KMS-11 (cell line): ENCODE data around the gene SRBD1.

ENCODE experiments used
- H2AFZ ChIP-seq: fragments of 200-600 bp; sonication (generic); 2 replicates; pipeline ENCODE4 v1.6.1; 2016; ENCODE audit warnings: antibody characterized with exemption, mixed run types, low read depth
- H3K27ac ChIP-seq: fragments of 200-600 bp; sonication (generic); 2 replicates; pipeline ENCODE4 v1.6.1; 2016; ENCODE audit warnings: mild to moderate bottlenecking, mixed run types
- H3K27me3 ChIP-seq: fragments of 200-600 bp; sonication (generic); 2 replicates; pipeline ENCODE4 v1.6.1; 2017; ENCODE audit warnings: mild to moderate bottlenecking, low read depth, mixed run types, moderate library complexity; ENCODE audit not compliant: insufficient read depth
- H3K36me3 ChIP-seq: fragments of 200-600 bp; sonication (generic); 2 replicates; pipeline ENCODE4 v1.6.1; 2017; ENCODE audit warnings: mild to moderate bottlenecking, mixed run types; ENCODE audit not compliant: insufficient read depth
- H3K4me1 ChIP-seq: fragments of 200-600 bp; sonication (generic); 2 replicates; pipeline ENCODE4 v1.6.1; 2016; ENCODE audit warnings: mild to moderate bottlenecking, low read depth, mixed run types; ENCODE audit not compliant: poor library complexity, severe bottlenecking
- H3K4me2 ChIP-seq: fragments of 200-600 bp; sonication (generic); 2 replicates; pipeline ENCODE4 v1.7.0; 2016; ENCODE audit warnings: mild to moderate bottlenecking, mixed run types
- H3K4me3 ChIP-seq: fragments of 200-600 bp; sonication (generic); IDR thresholded peaks from 2 replicates; pipeline ENCODE4 v1.6.1; 2017; ENCODE audit warnings: low read depth, low read length, mixed read lengths; ENCODE audit not compliant: insufficient read depth
- H3K79me2 ChIP-seq: fragments of 200-600 bp; sonication (generic); 2 replicates; pipeline ENCODE4 v1.6.1; 2016; ENCODE audit warnings: low read depth, mixed run types; ENCODE audit not compliant: insufficient read depth
- H3K9ac ChIP-seq: fragments of 200-600 bp; sonication (generic); 2 replicates; pipeline ENCODE4 v1.6.1; 2016; ENCODE audit warnings: mild to moderate bottlenecking, mixed run types
- H4K20me1 ChIP-seq: fragments of 200-600 bp; sonication (generic); 2 replicates; pipeline ENCODE4 v1.6.1; 2016; ENCODE audit warnings: mild to moderate bottlenecking, mixed run types; ENCODE audit not compliant: insufficient read depth
- TF ChIP-seq, protein P1 (sequence below): fragments of 200-600 bp; sonication (generic); conservative IDR thresholded peaks from 2 replicates; pipeline ENCODE4 v1.6.1; 2017; ENCODE audit warnings: low read depth, mild to moderate bottlenecking, antibody characterized with exemption, low read length, moderate library complexity, mixed read lengths

Gene SRBD1

DNA sequence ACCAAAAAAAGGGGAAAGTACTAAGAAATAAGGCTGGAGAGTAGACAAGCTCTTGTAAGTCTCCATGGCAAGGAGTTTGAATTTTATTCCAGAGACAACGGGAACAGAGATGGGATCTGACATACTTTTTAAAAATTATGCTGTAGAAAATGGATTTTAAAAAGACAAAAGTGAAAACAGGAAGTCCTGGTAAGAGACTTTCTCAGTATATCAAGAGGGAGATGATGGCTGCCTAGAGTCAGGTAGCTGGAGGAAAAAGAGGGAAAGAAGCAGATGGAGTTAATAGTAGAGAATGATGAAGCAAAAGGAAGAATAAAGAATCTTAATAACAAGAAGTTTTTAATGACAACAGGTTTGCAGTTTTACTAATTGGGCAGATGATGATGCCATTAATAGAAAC is 168.1 kb downstream of the SRBD1 start:
- Histone ChIP-seq H3K4me3 (no peak overlapping the region), H3K4me2 (peak overlapping the region; percentile 67), H4K20me1 (no peaks in the 10 kb centered on the region), H3K4me1 (peaks cover 73% of the 10 kb centered on the region), H3K79me2 (no peaks in the 10 kb centered on the region), H3K36me3 (no peaks in the 10 kb centered on the region), H3K27me3 (no peaks in the 10 kb centered on the region), H3K27ac (peak overlapping the region; percentile 82; the same call in 1 of the 2 replicates), H3K9ac (no peak overlapping the region), H2AFZ (no peak overlapping the region)
- TF ChIP-seq, protein P1, sequence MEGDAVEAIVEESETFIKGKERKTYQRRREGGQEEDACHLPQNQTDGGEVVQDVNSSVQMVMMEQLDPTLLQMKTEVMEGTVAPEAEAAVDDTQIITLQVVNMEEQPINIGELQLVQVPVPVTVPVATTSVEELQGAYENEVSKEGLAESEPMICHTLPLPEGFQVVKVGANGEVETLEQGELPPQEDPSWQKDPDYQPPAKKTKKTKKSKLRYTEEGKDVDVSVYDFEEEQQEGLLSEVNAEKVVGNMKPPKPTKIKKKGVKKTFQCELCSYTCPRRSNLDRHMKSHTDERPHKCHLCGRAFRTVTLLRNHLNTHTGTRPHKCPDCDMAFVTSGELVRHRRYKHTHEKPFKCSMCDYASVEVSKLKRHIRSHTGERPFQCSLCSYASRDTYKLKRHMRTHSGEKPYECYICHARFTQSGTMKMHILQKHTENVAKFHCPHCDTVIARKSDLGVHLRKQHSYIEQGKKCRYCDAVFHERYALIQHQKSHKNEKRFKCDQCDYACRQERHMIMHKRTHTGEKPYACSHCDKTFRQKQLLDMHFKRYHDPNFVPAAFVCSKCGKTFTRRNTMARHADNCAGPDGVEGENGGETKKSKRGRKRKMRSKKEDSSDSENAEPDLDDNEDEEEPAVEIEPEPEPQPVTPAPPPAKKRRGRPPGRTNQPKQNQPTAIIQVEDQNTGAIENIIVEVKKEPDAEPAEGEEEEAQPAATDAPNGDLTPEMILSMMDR = no peak

DNA sequence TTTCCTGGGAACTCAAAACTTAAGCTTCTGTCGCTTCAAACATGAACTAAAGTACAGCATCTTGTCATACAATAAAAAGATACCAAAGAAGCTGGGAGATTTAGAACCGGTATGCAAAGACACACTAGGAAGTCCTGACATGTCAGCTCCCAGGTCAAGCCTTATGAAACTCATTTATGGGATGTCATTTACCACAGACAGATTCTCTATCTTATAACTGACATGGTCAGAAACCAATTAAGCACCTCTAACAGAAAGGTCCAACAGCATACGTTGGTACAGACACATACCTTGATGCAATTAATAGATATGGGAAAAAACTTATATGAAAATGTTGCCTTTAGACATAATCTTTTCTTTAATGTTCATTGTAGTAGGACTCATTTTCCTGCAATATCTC is 169.0 kb downstream of the SRBD1 start:
- Histone ChIP-seq H4K20me1 (no peaks in the 10 kb centered on the region), H3K79me2 (no peaks in the 10 kb centered on the region), H3K27me3 (no peaks in the 10 kb centered on the region), H3K4me3 (no peak overlapping the region), H3K27ac (peak overlapping the region; percentile 82), H2AFZ (no peak overlapping the region), H3K9ac (no peak overlapping the region), H3K36me3 (no peaks in the 10 kb centered on the region), H3K4me1 (peaks cover 83% of the 10 kb centered on the region), H3K4me2 (peak overlapping the region; percentile 67)
- TF ChIP-seq, protein P1 = no peak

DNA sequence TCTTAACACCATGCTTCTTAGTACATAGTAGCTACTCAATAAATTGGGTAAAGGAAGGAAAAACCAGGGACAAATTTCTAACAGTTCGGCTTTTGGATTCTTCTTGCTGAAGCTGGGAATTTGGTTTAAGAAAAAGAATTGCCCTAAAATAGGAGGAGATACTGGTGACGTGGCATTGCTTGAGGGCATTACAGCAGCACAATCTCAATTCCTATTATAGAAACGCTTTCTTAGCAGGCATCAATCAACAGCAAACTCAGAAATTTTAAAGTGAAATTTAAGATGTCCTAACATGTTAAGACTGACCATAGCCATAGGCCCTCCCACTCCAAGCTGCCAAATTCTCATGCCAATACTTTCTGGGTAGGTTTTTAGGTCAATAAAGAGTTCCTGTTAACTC is 169.5 kb downstream of the SRBD1 start:
- peak overlapping the region; percentile 82 for H3K27ac ChIP-seq
- no peaks in the 10 kb centered on the region for H4K20me1 ChIP-seq
- no peaks in the 10 kb centered on the region for H3K79me2 ChIP-seq
- peak overlapping the region; percentile 67 for H3K4me2 ChIP-seq
- no peak overlapping the region for H2AFZ ChIP-seq
- 0 out of 2 replicates have a peak overlapping the region, but pooled peaks have one; percentile 22 for H3K9ac ChIP-seq
- H3K4me3 ChIP-seq = peak overlapping the region; percentile 12
- TF ChIP-seq, protein P1 = no peak
- H3K27me3 ChIP-seq = no peaks in the 10 kb centered on the region
- peaks cover 88% of the 10 kb centered on the region for H3K4me1 ChIP-seq
- no peaks in the 10 kb centered on the region for H3K36me3 ChIP-seq

DNA sequence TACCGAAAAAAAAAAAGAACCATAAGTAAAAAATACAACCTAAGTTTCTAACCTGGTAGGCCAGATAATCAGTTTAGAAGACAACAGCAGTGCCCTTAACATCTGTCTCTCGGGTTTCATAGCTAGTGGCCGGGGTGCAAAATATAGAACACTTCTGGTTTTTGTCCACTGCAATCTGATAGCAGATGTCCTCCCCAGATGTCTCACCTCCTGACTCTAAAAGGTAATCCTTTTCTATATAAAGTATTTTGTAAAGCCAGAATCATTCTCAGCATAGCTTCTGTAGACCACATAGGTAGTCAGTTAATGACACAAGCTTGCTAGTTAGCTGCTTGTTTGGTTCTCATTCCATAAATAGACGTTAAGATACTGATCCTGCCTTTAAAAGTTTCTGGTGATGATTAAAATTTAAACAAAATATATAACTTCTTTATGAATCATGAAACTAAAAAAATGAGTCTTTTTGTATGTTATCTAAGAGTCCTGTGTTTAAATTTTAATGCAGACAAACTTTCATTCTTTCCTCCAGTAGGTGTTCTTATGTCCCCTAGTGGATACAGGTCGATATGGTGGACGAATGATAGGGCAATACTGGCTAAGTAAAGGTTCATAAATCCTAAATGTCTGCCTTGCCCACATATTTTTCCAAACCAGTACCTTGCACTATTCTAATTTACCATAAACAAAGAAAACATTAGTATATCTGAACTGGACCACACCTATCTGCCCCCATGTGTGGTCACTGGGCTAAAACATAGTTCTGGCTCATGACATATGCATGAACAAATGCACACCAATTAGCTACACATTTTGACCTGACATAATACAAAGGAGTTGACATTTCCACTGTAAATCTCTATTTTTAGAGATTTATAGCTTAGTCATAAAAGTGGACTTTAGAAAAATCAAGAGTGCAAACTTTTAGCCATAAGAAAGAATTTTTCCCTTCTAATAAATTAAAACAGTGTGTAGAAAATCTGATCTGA is 171.0 kb downstream of the SRBD1 start:
- H3K27ac ChIP-seq = peak overlapping the region; percentile 82
- H3K27me3 ChIP-seq = no peaks in the 10 kb centered on the region
- peak overlapping the region; percentile 67 for H3K4me2 ChIP-seq

More for the DNA sequence above, 171.0 kb downstream of the SRBD1 start:
- H3K36me3 ChIP-seq = no peaks in the 10 kb centered on the region
- H4K20me1 ChIP-seq = no peaks in the 10 kb centered on the region
- H2AFZ ChIP-seq = no peak overlapping the region
- H3K9ac ChIP-seq = peak overlapping the region; percentile 22; the same call in 1 of the 2 replicates
- H3K4me3 ChIP-seq = peak overlapping the region; percentile 90
- TF ChIP-seq, protein P1 = peak; percentile 53
- H3K79me2 ChIP-seq = no peaks in the 10 kb centered on the region
- H3K4me1 ChIP-seq = peaks cover 99% of the 10 kb centered on the region
